DND-41 (cell line): ENCODE results near the gene SLC4A7.

Experiments used
- EZH2 ChIP-seq: IDR thresholded peaks from 3 replicates; pipeline ENCODE4 v1.6.1; 2012; ENCODE audit warnings: borderline replicate concordance, low read depth, mild to moderate bottlenecking, moderate library complexity, low read length, inconsistent platforms; ENCODE audit not compliant: severe bottlenecking
- TF ChIP-seq, protein P1 (sequence below): IDR thresholded peaks from 2 replicates; pipeline ENCODE4 v1.5.1; 2012; ENCODE audit warnings: borderline replicate concordance, low read length, moderate library complexity, mild to moderate bottlenecking; ENCODE audit not compliant: poor library complexity, severe bottlenecking; ENCODE audit errors: extremely low read depth

DNA sequence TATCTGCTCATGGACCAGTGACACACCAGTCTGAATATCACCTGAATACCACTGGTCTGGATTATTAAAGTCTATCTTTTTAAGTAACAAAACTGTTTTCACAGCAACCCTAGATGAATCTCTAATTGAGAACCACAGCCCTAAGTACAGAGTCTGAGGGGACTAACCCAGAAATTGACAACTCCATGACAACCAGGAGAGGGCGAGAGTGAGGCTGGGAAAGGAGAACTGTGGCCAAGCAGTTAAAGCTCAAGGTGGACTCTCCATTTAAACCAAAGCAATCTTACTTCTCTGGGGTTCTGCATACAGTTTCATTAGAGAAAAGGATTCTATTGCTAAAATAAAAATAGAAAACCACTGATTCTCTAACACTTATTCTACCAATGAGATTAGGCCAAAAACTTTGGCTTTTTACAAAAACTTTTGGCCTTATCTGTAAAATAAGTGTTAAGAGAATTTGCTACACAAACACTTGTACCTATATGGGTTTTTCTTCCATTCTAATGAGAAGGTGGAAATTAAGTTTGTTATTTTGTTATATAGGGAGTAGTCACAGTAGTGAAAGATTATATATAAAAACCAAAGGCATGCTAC is 126.4 kb downstream of the SLC4A7 start:
- TF ChIP-seq, protein P1, sequence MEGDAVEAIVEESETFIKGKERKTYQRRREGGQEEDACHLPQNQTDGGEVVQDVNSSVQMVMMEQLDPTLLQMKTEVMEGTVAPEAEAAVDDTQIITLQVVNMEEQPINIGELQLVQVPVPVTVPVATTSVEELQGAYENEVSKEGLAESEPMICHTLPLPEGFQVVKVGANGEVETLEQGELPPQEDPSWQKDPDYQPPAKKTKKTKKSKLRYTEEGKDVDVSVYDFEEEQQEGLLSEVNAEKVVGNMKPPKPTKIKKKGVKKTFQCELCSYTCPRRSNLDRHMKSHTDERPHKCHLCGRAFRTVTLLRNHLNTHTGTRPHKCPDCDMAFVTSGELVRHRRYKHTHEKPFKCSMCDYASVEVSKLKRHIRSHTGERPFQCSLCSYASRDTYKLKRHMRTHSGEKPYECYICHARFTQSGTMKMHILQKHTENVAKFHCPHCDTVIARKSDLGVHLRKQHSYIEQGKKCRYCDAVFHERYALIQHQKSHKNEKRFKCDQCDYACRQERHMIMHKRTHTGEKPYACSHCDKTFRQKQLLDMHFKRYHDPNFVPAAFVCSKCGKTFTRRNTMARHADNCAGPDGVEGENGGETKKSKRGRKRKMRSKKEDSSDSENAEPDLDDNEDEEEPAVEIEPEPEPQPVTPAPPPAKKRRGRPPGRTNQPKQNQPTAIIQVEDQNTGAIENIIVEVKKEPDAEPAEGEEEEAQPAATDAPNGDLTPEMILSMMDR: peak; percentile 66
- TF ChIP-seq EZH2: no peak
